ENCODE data around the gene MMP12. TPM values are rescaled to one million over a fixed set of nuclear protein-coding genes. Genes with fewer than 3 reads are reported as not detected.
"Not testable (repeated sequence)": the region's sequence is repeated elsewhere in the genome, so short reads cannot be mapped to it uniquely, and the experiment has no call there.

The MMP12 gene
- total RNA-seq, 1 donor from 2014 or later: not detected

GRCh38 chr11:102912482-102912830, 37.7 kb upstream of the MMP12 start:
- Mint-ChIP-seq H3K4me1 (ENCODE audit: unreplicated experiment) (no peaks in the 10 kb centered on the region), H3K36me3 (ENCODE audit: unreplicated experiment) (no peaks in the 10 kb centered on the region), H3K27ac (ENCODE audit: unreplicated experiment) (no peak overlapping the region), H3K9me3 (ENCODE audit: unreplicated experiment) (no peaks in the 10 kb centered on the region), H3K27me3 (ENCODE audit: unreplicated experiment) (peaks cover 6% of the 10 kb centered on the region), H3K4me3 (ENCODE audit: unreplicated experiment) (no peak overlapping the region)
- no peak for DNase-seq (ENCODE audit: extremely low spot score, unreplicated experiment)
- no peak for TF ChIP-seq CTCF (IDR thresholded peaks at IDR 0.05)

GRCh38 chr11:102911758-102912481, 37.1 kb upstream of the MMP12 start:
- H3K9me3 Mint-ChIP-seq (ENCODE audit: unreplicated experiment): no peaks in the 10 kb centered on the region
- no peak overlapping the region for H3K27ac Mint-ChIP-seq (ENCODE audit: unreplicated experiment)

GRCh38 chr11:102905848-102906247, 31.1 kb upstream of the MMP12 start:
- H3K9me3 Mint-ChIP-seq (ENCODE audit: unreplicated experiment); DNase-seq (ENCODE audit: extremely low spot score, unreplicated experiment); H3K27ac Mint-ChIP-seq (ENCODE audit: unreplicated experiment); H3K4me3 Mint-ChIP-seq (ENCODE audit: unreplicated experiment); H3K27me3 Mint-ChIP-seq (ENCODE audit: unreplicated experiment); H3K4me1 Mint-ChIP-seq (ENCODE audit: unreplicated experiment); H3K36me3 Mint-ChIP-seq (ENCODE audit: unreplicated experiment): not testable (repeated sequence)

More at GRCh38 chr11:102911758-102912481, 37.1 kb upstream of the MMP12 start:
- Mint-ChIP-seq H3K27me3 (ENCODE audit: unreplicated experiment) (peaks cover 6% of the 10 kb centered on the region), H3K4me1 (ENCODE audit: unreplicated experiment) (no peaks in the 10 kb centered on the region), H3K36me3 (ENCODE audit: unreplicated experiment) (no peaks in the 10 kb centered on the region), H3K4me3 (ENCODE audit: unreplicated experiment) (no peak overlapping the region)
- TF ChIP-seq CTCF (IDR thresholded peaks at IDR 0.05): no peak
- peak; percentile 8 for DNase-seq (ENCODE audit: extremely low spot score, unreplicated experiment)

- not testable (repeated sequence) for H3K4me1 Mint-ChIP-seq (ENCODE audit: unreplicated experiment); H3K4me3 Mint-ChIP-seq (ENCODE audit: unreplicated experiment); H3K27me3 Mint-ChIP-seq (ENCODE audit: unreplicated experiment); DNase-seq (ENCODE audit: extremely low spot score, unreplicated experiment); H3K9me3 Mint-ChIP-seq (ENCODE audit: unreplicated experiment); H3K27ac Mint-ChIP-seq (ENCODE audit: unreplicated experiment); H3K36me3 Mint-ChIP-seq (ENCODE audit: unreplicated experiment)
These were observed 29.1 kb upstream of the MMP12 start for GRCh38 chr11:102903895-102904294.

- TF ChIP-seq CTCF (IDR thresholded peaks at IDR 0.05): no peak
- H3K4me1 Mint-ChIP-seq (ENCODE audit: unreplicated experiment): no peaks in the 10 kb centered on the region
- no peak overlapping the region for H3K27ac Mint-ChIP-seq (ENCODE audit: unreplicated experiment)
- no peak for DNase-seq (ENCODE audit: extremely low spot score, unreplicated experiment)
- H3K36me3 Mint-ChIP-seq (ENCODE audit: unreplicated experiment): no peaks in the 10 kb centered on the region
- H3K27me3 Mint-ChIP-seq (ENCODE audit: unreplicated experiment): peaks cover 8% of the 10 kb centered on the region
- H3K4me3 Mint-ChIP-seq (ENCODE audit: unreplicated experiment): no peak overlapping the region
- H3K9me3 Mint-ChIP-seq (ENCODE audit: unreplicated experiment): no peaks in the 10 kb centered on the region
These were observed 25.6 kb upstream of the MMP12 start for GRCh38 chr11:102900346-102900745.

- TF ChIP-seq CTCF (IDR thresholded peaks at IDR 0.05): no peak
- no peaks in the 10 kb centered on the region for H3K9me3 Mint-ChIP-seq (ENCODE audit: unreplicated experiment)
- DNase-seq (ENCODE audit: extremely low spot score, unreplicated experiment): no peak
- no peak overlapping the region for H3K27ac Mint-ChIP-seq (ENCODE audit: unreplicated experiment)
- H3K36me3 Mint-ChIP-seq (ENCODE audit: unreplicated experiment): no peaks in the 10 kb centered on the region
- peaks cover 51% of the 10 kb centered on the region for H3K27me3 Mint-ChIP-seq (ENCODE audit: unreplicated experiment)
- peaks cover 6% of the 10 kb centered on the region for H3K4me1 Mint-ChIP-seq (ENCODE audit: unreplicated experiment)
- no peak overlapping the region for H3K4me3 Mint-ChIP-seq (ENCODE audit: unreplicated experiment)
These were observed 17.0 kb upstream of the MMP12 start for GRCh38 chr11:102891736-102892135.
